Upper lobe of left lung (tissue), 6 donors: ENCODE results near the gene CLEC16A. TPM values are rescaled to one million over a fixed set of nuclear protein-coding genes. Genes with fewer than 3 reads are reported as not detected.

Experiments used
- ATAC-seq, 2 donors: fragments of 200-7000 bp; cut with Tn5 transposase; one replicate each; pipeline ENCODE4 v1.9.1; 2022; ENCODE audit warnings: mild to moderate bottlenecking in 2 of 2, moderate library complexity in 2 of 2; ENCODE audit not compliant: low FRiP score in 2 of 2
- DNase-seq, 2 donors: peaks; one replicate each; pipeline ENCODE4 v3.0.0-alpha.2; 2019 to 2020
- H3K27ac ChIP-seq, 4 donors: fragments of 200-600 bp; sonication (generic); one replicate each; pipeline ENCODE4 v1.5.1; 2016 to 2019
- H3K27me3 ChIP-seq, 4 donors: fragments of 200-600 bp; sonication (generic); one replicate each; pipeline ENCODE4 v1.5.1; 2017 to 2019
- H3K36me3 ChIP-seq, 4 donors: fragments of 200-600 bp; sonication (generic); one replicate each; pipeline ENCODE4 v1.5.1; 2016 to 2019
- H3K4me1 ChIP-seq, 4 donors: fragments of 200-600 bp; sonication (generic); one replicate each; pipeline ENCODE4 v1.5.1; 2018 to 2019
- H3K4me3 ChIP-seq, 4 donors: fragments of 200-600 bp; sonication (generic); one replicate each; pipeline ENCODE4 v1.5.1; 2017 to 2019; ENCODE audit warnings: mild to moderate bottlenecking in 2 of 4, moderate library complexity in 1 of 4
- H3K9me3 ChIP-seq, 4 donors: fragments of 200-600 bp; sonication (generic); one replicate each; pipeline ENCODE4 v1.5.1; 2018 to 2019
- CTCF ChIP-seq, 6 experiments: fragments of 450-650 bp in 4 of 6; fragments of 200-600 bp in 2 of 6; sonication (generic) in 2 of 6; IDR thresholded peaks; one replicate each; pipeline ENCODE4 v1.5.1; 2016 to 2019; ENCODE audit warnings: antibody characterized with exemption in 6 of 6
- EP300 ChIP-seq, 4 donors: sonication (generic); formaldehyde crosslinking; IDR thresholded peaks; one replicate each; pipeline ENCODE4 v1.5.1; 2017; ENCODE audit warnings: antibody characterized with exemption in 4 of 4, control low read depth in 2 of 4
- POLR2A ChIP-seq, 4 donors: fragments of 450-650 bp; IDR thresholded peaks; one replicate each; pipeline ENCODE4 v1.5.1; 2016 to 2017; ENCODE audit warnings: antibody characterized with exemption in 4 of 4, mild to moderate bottlenecking in 2 of 4
- POLR2AphosphoS5 ChIP-seq, 2 donors: sonication (generic); formaldehyde crosslinking; IDR thresholded peaks; one replicate each; pipeline ENCODE4 v1.5.1; 2017; ENCODE audit warnings: antibody characterized with exemption in 2 of 2
- WGBS, 2 donors: methylation state at CpG; one replicate each; pipeline ENCODE4 v1.1.5; 2017 to 2018; 5-methylcytosine and 5-hydroxymethylcytosine counted together
- total RNA-seq, 6 donors: library from RNA; depleted of rRNA in 4 of 6; stranded (reverse); fragments of >200 nt in 4 of 6; gene quantifications; one replicate each; pipeline versions ENCODE4 v1.1.0 to v1.2.1, GENCODE V29; 2016 to 2021
- donor health status: DM: no; HTN: no; CAD: no; lungs with moderate emphysema.
- donor health status: DM: no; HTN: yes; CAD: no; lungs with severe emphysema.

CLEC16A gene
- total RNA-seq, 6 donors from 2014 or later: 33.3 to 85.9 (median 46.4) TPM

GRCh38 chr16:11072420-11073153, 128.2 kb downstream of the CLEC16A start:
- no peak overlapping the region for H3K4me3 ChIP-seq
- DNase-seq (no peak), ATAC-seq (no peak)
- peaks cover 0 to 30% (median 4%) of the 10 kb centered on the region in 4 donors for H3K36me3 ChIP-seq
- H3K27ac ChIP-seq: no peak overlapping the region
- H3K9me3 ChIP-seq: no peaks in the 10 kb centered on the region
- TF ChIP-seq CTCF (IDR thresholded peaks at IDR 0.05) (no peak), POLR2AphosphoS5 (IDR thresholded peaks at IDR 0.05) (no peak), POLR2A (IDR thresholded peaks at IDR 0.05) (no peak), EP300 (IDR thresholded peaks at IDR 0.05) (no peak)
- WGBS, 2 donors: 69 to 75% methylated on average over 5 of the region's 5 CpGs
- peaks cover 0 to under 1% (median 0%) of the 10 kb centered on the region in 4 donors for H3K4me1 ChIP-seq
- no peaks in the 10 kb centered on the region for H3K27me3 ChIP-seq

GRCh38 chr16:11073407-11073999, 129.1 kb downstream of the CLEC16A start:
- Histone ChIP-seq H3K4me1 (peaks cover 0 to 8% (median 3%) of the 10 kb centered on the region in 4 donors), H3K36me3 (peaks cover 0 to 25% (median 2%) of the 10 kb centered on the region in 4 donors), H3K27me3 (no peaks in the 10 kb centered on the region), H3K9me3 (no peaks in the 10 kb centered on the region), H3K4me3 (no peak overlapping the region), H3K27ac (no peak overlapping the region)
- no peak for ATAC-seq
- TF ChIP-seq CTCF (IDR thresholded peaks at IDR 0.05): no peak
- TF ChIP-seq POLR2A (IDR thresholded peaks at IDR 0.05): no peak
- TF ChIP-seq POLR2AphosphoS5 (IDR thresholded peaks at IDR 0.05): no peak
- DNase-seq: no peak
- 88 to 93% methylated on average over 11 of the region's 11 CpGs for WGBS, 2 donors

GRCh38 chr16:11074131-11074530, 129.8 kb downstream of the CLEC16A start:
- DNase-seq: no peak
- H3K27ac ChIP-seq: no peak overlapping the region
- no peaks in the 10 kb centered on the region for H3K9me3 ChIP-seq
- no peak for ATAC-seq
- H3K4me1 ChIP-seq: peaks cover 6 to 13% (median 9%) of the 10 kb centered on the region in 4 donors
- no peaks in the 10 kb centered on the region for H3K27me3 ChIP-seq
- TF ChIP-seq POLR2AphosphoS5 (IDR thresholded peaks at IDR 0.05): no peak
- TF ChIP-seq EP300 (IDR thresholded peaks at IDR 0.05): no peak
- TF ChIP-seq CTCF (IDR thresholded peaks at IDR 0.05): no peak
- TF ChIP-seq POLR2A (IDR thresholded peaks at IDR 0.05): no peak
- H3K36me3 ChIP-seq: peaks cover 0 to 23% (median 1%) of the 10 kb centered on the region in 4 donors
- no peak overlapping the region for H3K4me3 ChIP-seq

- ATAC-seq: no peak
- WGBS, 2 donors: 89 to 92% methylated on average over 3 to 4 of the region's 4 CpGs
These were observed 130.8 kb downstream of the CLEC16A start for GRCh38 chr16:11075163-11075562.

More at GRCh38 chr16:11075163-11075562, 130.8 kb downstream of the CLEC16A start:
- Histone ChIP-seq H3K4me3 (no peak overlapping the region), H3K9me3 (no peaks in the 10 kb centered on the region), H3K27me3 (no peaks in the 10 kb centered on the region), H3K27ac (no peak overlapping the region), H3K36me3 (peaks cover 0 to 19% (median 2%) of the 10 kb centered on the region in 4 donors), H3K4me1 (peaks cover 7 to 16% (median 11%) of the 10 kb centered on the region in 4 donors)
- no peak for TF ChIP-seq EP300 (IDR thresholded peaks at IDR 0.05)
- no peak for TF ChIP-seq POLR2AphosphoS5 (IDR thresholded peaks at IDR 0.05)
- no peak for TF ChIP-seq CTCF (IDR thresholded peaks at IDR 0.05)
- no peak for TF ChIP-seq POLR2A (IDR thresholded peaks at IDR 0.05)
- no peak for DNase-seq
